H1 (cell line): ENCODE results near the gene MYO1D. TPM values are rescaled to one million over a fixed set of nuclear protein-coding genes. Genes with fewer than 3 reads are reported as not detected.

Experiments used
- ASH2L ChIP-seq: fragments of 200-600, 300-600 bp; sonication (generic); IDR thresholded peaks from one replicate; pipeline ENCODE4 v1.7.1; 2017; ENCODE audit warnings: low read length
- EP300 ChIP-seq, 2 experiments: IDR thresholded peaks; 1 replicate in 1 of 2; 2 replicates in 1 of 2; pipeline ENCODE4 v1.6.1; 2011 to 2012; ENCODE audit warnings: low read depth in 2 of 2, low read length in 2 of 2, mild to moderate bottlenecking in 2 of 2, borderline replicate concordance in 1 of 2, inconsistent platforms in 1 of 2, moderate library complexity in 1 of 2
- EZH2 ChIP-seq: fragments of 200-600 bp; sonication (generic); IDR thresholded peaks from 2 replicates; pipeline ENCODE4 v1.7.1; 2012; ENCODE audit warnings: low read depth, mild to moderate bottlenecking, moderate library complexity, low read length, inconsistent platforms; ENCODE audit not compliant: severe bottlenecking
- PHF8 ChIP-seq: fragments of 200-600 bp; sonication (generic); conservative IDR thresholded peaks from 2 replicates; pipeline ENCODE4 v1.7.1; 2012; ENCODE audit warnings: low read depth, mild to moderate bottlenecking, inconsistent platforms, low read length, moderate library complexity
- SIN3A ChIP-seq, 2 experiments: IDR thresholded peaks in 1 of 2; conservative IDR thresholded peaks in 1 of 2; 2 replicates each; pipeline ENCODE4 v1.6.1; 2011 to 2012; ENCODE audit warnings: low read length in 2 of 2, improper control_type of control experiment in 1 of 2, low read depth in 1 of 2, mild to moderate bottlenecking in 1 of 2
- TAF1 ChIP-seq: IDR thresholded peaks from 2 replicates; pipeline ENCODE4 v1.6.1; 2011; ENCODE audit warnings: mild to moderate bottlenecking, low read depth, low read length
- TAF7 ChIP-seq: optimal IDR thresholded peaks from 2 replicates; pipeline ENCODE3; 2011; ENCODE audit warnings: low read depth, mild to moderate bottlenecking, inconsistent platforms, low read length, moderate library complexity, borderline replicate concordance
- polyA plus RNA-seq, 7 experiments: library from polyadenylated mRNA; depleted of rRNA in 3 of 7; stranded (reverse) in 5 of 7; unstranded in 2 of 7; fragments of >200 nt in 5 of 7; fragments of 200-250 nt in 2 of 7; gene quantifications; 1 replicate in 5 of 7; 2 replicates in 1 of 7; 4 replicates in 1 of 7; pipeline versions ENCODE4 v1.2.1 to v1.2.3, GENCODE V29; 2011 to 2013; ENCODE audit warnings: missing spikeins in 2 of 7, mixed read lengths in 2 of 7
- total RNA-seq: library from RNA; stranded (reverse); fragmentation: NEBNext Ultra II Directional; extraction: Animal tissue kit (Norgen Biotek cat#: 25700); gene quantifications from 2 replicates; pipeline ENCODE4 v1.2.1, GENCODE V29; 2021

MYO1D gene
- total and polyA plus RNA-seq, 2 of the 8 experiments (the other 6 are each of a cell fraction or from before 2014, with no cell fraction given): 6.5 to 25.4 TPM

DNA sequence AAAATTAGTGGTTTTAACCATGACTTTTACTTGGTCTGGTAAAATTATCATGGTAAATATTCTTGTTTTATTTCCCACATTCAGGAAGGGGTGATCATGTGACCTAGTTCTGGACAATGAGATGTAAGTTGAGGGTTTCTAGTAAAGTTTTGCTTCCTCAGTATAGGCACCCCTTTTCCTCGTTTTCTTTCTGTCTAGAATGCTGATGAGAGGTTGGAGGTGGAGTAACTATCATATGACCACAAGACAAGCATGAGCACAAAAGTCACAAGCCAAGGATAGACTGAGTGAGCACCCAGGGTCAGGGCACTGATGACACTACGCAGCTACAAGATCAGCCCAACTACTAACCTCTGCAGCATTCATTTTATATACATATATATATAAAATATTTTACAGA, 53.9 kb downstream of the MYO1D start (continued):
- no peak for TF ChIP-seq TAF1
- TF ChIP-seq SIN3A (conservative IDR thresholded peaks at IDR 0.05 in 1 of 2, IDR thresholded peaks at IDR 0.05 in 1 of 2; ENCODE audit: low read depth in 1 of 2, low read length in 2 of 2): no peak
- no peak for TF ChIP-seq ASH2L
- no peak for TF ChIP-seq EZH2
- TF ChIP-seq TAF7: no peak
- TF ChIP-seq PHF8: no peak
- no peak for TF ChIP-seq EP300 (IDR thresholded peaks at IDR 0.05; ENCODE audit: borderline replicate concordance in 1 of 2, low read depth in 2 of 2, low read length in 2 of 2)
- TF ChIP-seq, all 59 proteins: peak for 0
